Suprapubic skin (tissue), 4 donors: Measurements from ENCODE around the gene STK17B. TPM values are rescaled to one million over a fixed set of nuclear protein-coding genes. Genes with fewer than 3 reads are reported as not detected.

Source experiments
- DNase-seq, 2 donors: peaks; one replicate each; pipeline ENCODE4 v3.0.0-alpha.2; 2019; ENCODE audit warnings: low spot score in 2 of 2
- H3K27ac ChIP-seq: fragments of 200-600 bp; sonication (generic); one replicate; pipeline ENCODE4 v1.5.1; 2019
- H3K27me3 ChIP-seq: fragments of 200-600 bp; sonication (generic); one replicate; pipeline ENCODE4 v1.5.1; 2019
- H3K36me3 ChIP-seq: fragments of 200-600 bp; sonication (generic); one replicate; pipeline ENCODE4 v1.5.1; 2019
- H3K4me1 ChIP-seq: fragments of 200-600 bp; sonication (generic); one replicate; pipeline ENCODE4 v1.5.1; 2019
- H3K4me3 ChIP-seq: fragments of 200-600 bp; sonication (generic); one replicate; pipeline ENCODE4 v1.5.1; 2019; ENCODE audit warnings: mild to moderate bottlenecking
- H3K9me3 ChIP-seq: fragments of 200-600 bp; sonication (generic); one replicate; pipeline ENCODE4 v1.5.1; 2019
- CTCF ChIP-seq, 2 donors: fragments of 200-600 bp in 1 of 2; fragments of 450-650 bp in 1 of 2; sonication (generic) in 1 of 2; IDR thresholded peaks; one replicate each; pipeline ENCODE4 v1.5.1; 2016 to 2019; ENCODE audit warnings: antibody characterized with exemption in 2 of 2, mild to moderate bottlenecking in 1 of 2, moderate library complexity in 1 of 2
- EP300 ChIP-seq: sonication (generic); formaldehyde crosslinking; IDR thresholded peaks from one replicate; pipeline ENCODE4 v1.6.1; 2017; ENCODE audit warnings: antibody characterized with exemption
- POLR2A ChIP-seq, 2 donors: fragments of 450-650 bp; IDR thresholded peaks; one replicate each; pipeline ENCODE4 v1.6.1; 2017; ENCODE audit warnings: antibody characterized with exemption in 2 of 2, mild to moderate bottlenecking in 2 of 2, moderate library complexity in 2 of 2
- POLR2AphosphoS5 ChIP-seq, 3 donors: sonication (generic); formaldehyde crosslinking; IDR thresholded peaks; one replicate each; pipeline ENCODE4 v1.6.1; 2017; ENCODE audit warnings: antibody characterized with exemption in 3 of 3
- WGBS: methylation state at CpG from one replicate; pipeline ENCODE4 v1.1.5; 2018; 5-methylcytosine and 5-hydroxymethylcytosine counted together
- total RNA-seq, 4 donors: library from RNA; depleted of rRNA; stranded (reverse); fragments of >200 nt; gene quantifications; one replicate each; pipeline ENCODE4 v1.1.0, GENCODE V29; 2016

The STK17B gene
- total RNA-seq, 4 donors from 2014 or later = 23.2 to 47.2 (median 37.6) TPM

GRCh38 chr2:196176142-196176738, 4.9 kb upstream of the STK17B start:
- Histone ChIP-seq H3K36me3 (no peaks in the 10 kb centered on the region), H3K27me3 (no peaks in the 10 kb centered on the region), H3K9me3 (no peaks in the 10 kb centered on the region), H3K4me1 (peaks cover 8% of the 10 kb centered on the region), H3K27ac (no peak overlapping the region), H3K4me3 (no peak overlapping the region)
- no peak for DNase-seq
- no peak for TF ChIP-seq EP300
- no peak for TF ChIP-seq POLR2AphosphoS5 (IDR thresholded peaks at IDR 0.05)
- no peak for TF ChIP-seq CTCF (IDR thresholded peaks at IDR 0.05)
- TF ChIP-seq POLR2A (IDR thresholded peaks at IDR 0.05) = no peak
- 76% methylated on average over 8 of the region's 8 CpGs for WGBS

GRCh38 chr2:196174404-196174803, 3.0 kb upstream of the STK17B start:
- WGBS = 93% methylated on average over 3 of the region's 3 CpGs
- Histone ChIP-seq H3K9me3 (no peaks in the 10 kb centered on the region), H3K27me3 (no peaks in the 10 kb centered on the region), H3K36me3 (no peaks in the 10 kb centered on the region), H3K27ac (no peak overlapping the region), H3K4me1 (peaks cover 8% of the 10 kb centered on the region), H3K4me3 (no peak overlapping the region)
- TF ChIP-seq EP300 (no peak), POLR2AphosphoS5 (IDR thresholded peaks at IDR 0.05) (no peak), POLR2A (IDR thresholded peaks at IDR 0.05) (no peak), CTCF (IDR thresholded peaks at IDR 0.05) (no peak)
- no peak for DNase-seq

- Histone ChIP-seq H3K4me1 (peaks cover 11% of the 10 kb centered on the region), H3K9me3 (no peaks in the 10 kb centered on the region), H3K27me3 (no peaks in the 10 kb centered on the region), H3K4me3 (no peak overlapping the region), H3K27ac (no peak overlapping the region), H3K36me3 (no peaks in the 10 kb centered on the region)
- TF ChIP-seq EP300 (no peak), POLR2A (IDR thresholded peaks at IDR 0.05) (no peak), CTCF (IDR thresholded peaks at IDR 0.05) (no peak), POLR2AphosphoS5 (IDR thresholded peaks at IDR 0.05) (no peak)
- 94% methylated on average over 5 of the region's 5 CpGs for WGBS
- DNase-seq = no peak
These were observed 2.1 kb upstream of the STK17B start for GRCh38 chr2:196173505-196173904.

GRCh38 chr2:196172951-196173350, 1.6 kb upstream of the STK17B start:
- no peak for DNase-seq
- no peak for TF ChIP-seq POLR2A (IDR thresholded peaks at IDR 0.05)
- no peak for TF ChIP-seq EP300
- no peak for TF ChIP-seq POLR2AphosphoS5 (IDR thresholded peaks at IDR 0.05)
- TF ChIP-seq CTCF (IDR thresholded peaks at IDR 0.05) = no peak
- 85% methylated on average over 1 of the region's 1 CpG for WGBS
- no peak overlapping the region for H3K4me3 ChIP-seq
- no peaks in the 10 kb centered on the region for H3K9me3 ChIP-seq
- H3K27me3 ChIP-seq = no peaks in the 10 kb centered on the region
- no peak overlapping the region for H3K27ac ChIP-seq
- H3K4me1 ChIP-seq = peaks cover 13% of the 10 kb centered on the region
- no peaks in the 10 kb centered on the region for H3K36me3 ChIP-seq

GRCh38 chr2:196171946-196172345, 568 bp upstream of the STK17B start:
- Histone ChIP-seq H3K27ac (peak overlapping the region; percentile 97), H3K4me3 (peak overlapping the region; percentile 96), H3K4me1 (peaks cover 19% of the 10 kb centered on the region), H3K36me3 (no peaks in the 10 kb centered on the region), H3K9me3 (no peaks in the 10 kb centered on the region), H3K27me3 (no peaks in the 10 kb centered on the region)
- TF ChIP-seq CTCF (IDR thresholded peaks at IDR 0.05) = no peak
- no peak for TF ChIP-seq EP300
- TF ChIP-seq POLR2AphosphoS5 (IDR thresholded peaks at IDR 0.05) = no peak
- no peak for DNase-seq
- whole genome bisulfite sequencing = 29% methylated on average over 6 of the region's 11 CpGs
